ENCODE measurements around the gene RNF151. TPM values are rescaled to one million over a fixed set of nuclear protein-coding genes. Genes with fewer than 3 reads are reported as not detected.

Gene RNF151
- total and polyA plus RNA-seq, 2 of the 13 experiments (the other 11 are each of a cell fraction or from before 2014, with no cell fraction given): not detected

DNA sequence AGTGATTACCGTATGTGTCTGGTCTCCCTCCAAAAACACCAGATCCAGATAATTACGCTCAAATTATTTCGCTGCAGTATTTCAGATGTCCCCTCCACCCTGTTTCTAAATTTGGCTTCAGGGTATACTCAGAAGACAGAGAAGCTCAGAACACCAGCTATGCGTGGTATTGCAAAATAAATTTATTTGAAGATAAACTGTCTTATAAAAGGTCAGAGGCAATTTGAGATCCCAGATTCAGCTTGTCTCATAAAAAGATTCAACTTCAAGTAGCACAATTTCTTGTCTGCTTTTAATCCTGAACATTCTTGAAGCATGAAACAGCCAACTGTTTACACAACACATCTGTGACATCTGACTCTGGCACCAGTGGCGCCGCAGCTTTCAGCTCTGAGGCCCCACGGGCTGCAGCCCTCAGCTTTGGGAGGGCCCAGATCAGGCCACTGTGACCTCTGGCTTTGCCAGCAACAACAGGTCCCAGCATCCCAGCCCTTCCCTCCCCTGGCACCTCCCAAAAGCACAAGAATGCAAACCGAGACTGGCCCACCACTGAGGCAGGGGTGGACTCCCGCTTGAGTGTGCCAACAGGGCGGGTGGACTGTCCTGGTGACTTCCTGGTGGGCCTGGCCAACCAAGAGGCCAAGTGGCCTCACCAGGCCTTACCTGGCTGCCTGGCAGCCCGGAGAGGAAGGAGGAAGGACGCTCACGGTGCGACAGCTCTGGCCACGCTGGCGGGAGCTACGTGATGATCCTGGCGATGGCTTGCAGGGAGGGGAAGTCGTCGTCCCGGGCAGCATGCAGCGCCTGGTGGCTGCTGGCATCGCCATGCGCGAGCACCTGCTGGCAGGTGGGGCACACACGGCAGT is 31.1 kb downstream of the RNF151 start:
- POLR2A ChIA-PET: interaction anchor here (2.3 kb wide), 1 partner anchor 33 kb away, joined by 6 read pairs; the partner anchor contains the start of gene RPS2
- Histone ChIP-seq H3K27me3 (ENCODE audit: control insufficient read depth in 1 of 2, insufficient read depth in 2 of 2, low read length in 2 of 2) (no peaks in the 10 kb centered on the region), H3K9ac (ENCODE audit: insufficient read depth, low read depth, low read length) (no peak overlapping the region), H2AFZ (ENCODE audit: low read length) (no peak overlapping the region), H4K20me1 (ENCODE audit: insufficient read depth, low read length) (no peaks in the 10 kb centered on the region), H3K36me3 (replicated peaks in 1 of 2; ENCODE audit: control insufficient read depth in 1 of 2, insufficient read depth in 2 of 2, low read length in 2 of 2) (peaks cover 26 to 37% of the 10 kb centered on the region in 2 experiments), H3K79me2 (ENCODE audit: insufficient read depth, low read length) (no peaks in the 10 kb centered on the region), H3K4me3 (replicated peaks in 1 of 3; ENCODE audit: insufficient read depth in 1 of 3, low read depth in 2 of 3, low read length in 3 of 3) (no peak overlapping the region), H3K4me1 (ENCODE audit: insufficient read depth, low read length) (peaks cover 16% of the 10 kb centered on the region), H3K9me3 (ENCODE audit: low read length) (no peaks in the 10 kb centered on the region), H3K27ac (ENCODE audit: extremely low read length, insufficient read depth, low read length) (no peak overlapping the region), H3K4me2 (ENCODE audit: low read depth, low read length) (no peak overlapping the region)
- in situ Hi-C loops (cut with HindIII; ENCODE audit: extremely low pct_ligation_motif_present, low pct_unique_long_range_greater_than_20kb): no loop called here
- BruUV-seq (replicated peaks): TSS peak; percentile 40
- TF ChIP-seq HOXD1 (CRISPR knock-in tag; IDR thresholded peaks at IDR 0.05) (no peak), RBFOX2 (IDR thresholded peaks at IDR 0.05; ENCODE audit: low read depth, low read length) (peak; percentile 34; the same call in 1 of the 2 replicates), MEIS2 (CRISPR knock-in tag; IDR thresholded peaks at IDR 0.05) (no peak)
- TF ChIP-seq, protein P1, sequence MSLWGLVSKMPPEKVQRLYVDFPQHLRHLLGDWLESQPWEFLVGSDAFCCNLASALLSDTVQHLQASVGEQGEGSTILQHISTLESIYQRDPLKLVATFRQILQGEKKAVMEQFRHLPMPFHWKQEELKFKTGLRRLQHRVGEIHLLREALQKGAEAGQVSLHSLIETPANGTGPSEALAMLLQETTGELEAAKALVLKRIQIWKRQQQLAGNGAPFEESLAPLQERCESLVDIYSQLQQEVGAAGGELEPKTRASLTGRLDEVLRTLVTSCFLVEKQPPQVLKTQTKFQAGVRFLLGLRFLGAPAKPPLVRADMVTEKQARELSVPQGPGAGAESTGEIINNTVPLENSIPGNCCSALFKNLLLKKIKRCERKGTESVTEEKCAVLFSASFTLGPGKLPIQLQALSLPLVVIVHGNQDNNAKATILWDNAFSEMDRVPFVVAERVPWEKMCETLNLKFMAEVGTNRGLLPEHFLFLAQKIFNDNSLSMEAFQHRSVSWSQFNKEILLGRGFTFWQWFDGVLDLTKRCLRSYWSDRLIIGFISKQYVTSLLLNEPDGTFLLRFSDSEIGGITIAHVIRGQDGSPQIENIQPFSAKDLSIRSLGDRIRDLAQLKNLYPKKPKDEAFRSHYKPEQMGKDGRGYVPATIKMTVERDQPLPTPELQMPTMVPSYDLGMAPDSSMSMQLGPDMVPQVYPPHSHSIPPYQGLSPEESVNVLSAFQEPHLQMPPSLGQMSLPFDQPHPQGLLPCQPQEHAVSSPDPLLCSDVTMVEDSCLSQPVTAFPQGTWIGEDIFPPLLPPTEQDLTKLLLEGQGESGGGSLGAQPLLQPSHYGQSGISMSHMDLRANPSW (CRISPR knock-in tag; IDR thresholded peaks at IDR 0.05; ENCODE audit: borderline replicate concordance): no peak
- TF ChIP-seq, protein P2, sequence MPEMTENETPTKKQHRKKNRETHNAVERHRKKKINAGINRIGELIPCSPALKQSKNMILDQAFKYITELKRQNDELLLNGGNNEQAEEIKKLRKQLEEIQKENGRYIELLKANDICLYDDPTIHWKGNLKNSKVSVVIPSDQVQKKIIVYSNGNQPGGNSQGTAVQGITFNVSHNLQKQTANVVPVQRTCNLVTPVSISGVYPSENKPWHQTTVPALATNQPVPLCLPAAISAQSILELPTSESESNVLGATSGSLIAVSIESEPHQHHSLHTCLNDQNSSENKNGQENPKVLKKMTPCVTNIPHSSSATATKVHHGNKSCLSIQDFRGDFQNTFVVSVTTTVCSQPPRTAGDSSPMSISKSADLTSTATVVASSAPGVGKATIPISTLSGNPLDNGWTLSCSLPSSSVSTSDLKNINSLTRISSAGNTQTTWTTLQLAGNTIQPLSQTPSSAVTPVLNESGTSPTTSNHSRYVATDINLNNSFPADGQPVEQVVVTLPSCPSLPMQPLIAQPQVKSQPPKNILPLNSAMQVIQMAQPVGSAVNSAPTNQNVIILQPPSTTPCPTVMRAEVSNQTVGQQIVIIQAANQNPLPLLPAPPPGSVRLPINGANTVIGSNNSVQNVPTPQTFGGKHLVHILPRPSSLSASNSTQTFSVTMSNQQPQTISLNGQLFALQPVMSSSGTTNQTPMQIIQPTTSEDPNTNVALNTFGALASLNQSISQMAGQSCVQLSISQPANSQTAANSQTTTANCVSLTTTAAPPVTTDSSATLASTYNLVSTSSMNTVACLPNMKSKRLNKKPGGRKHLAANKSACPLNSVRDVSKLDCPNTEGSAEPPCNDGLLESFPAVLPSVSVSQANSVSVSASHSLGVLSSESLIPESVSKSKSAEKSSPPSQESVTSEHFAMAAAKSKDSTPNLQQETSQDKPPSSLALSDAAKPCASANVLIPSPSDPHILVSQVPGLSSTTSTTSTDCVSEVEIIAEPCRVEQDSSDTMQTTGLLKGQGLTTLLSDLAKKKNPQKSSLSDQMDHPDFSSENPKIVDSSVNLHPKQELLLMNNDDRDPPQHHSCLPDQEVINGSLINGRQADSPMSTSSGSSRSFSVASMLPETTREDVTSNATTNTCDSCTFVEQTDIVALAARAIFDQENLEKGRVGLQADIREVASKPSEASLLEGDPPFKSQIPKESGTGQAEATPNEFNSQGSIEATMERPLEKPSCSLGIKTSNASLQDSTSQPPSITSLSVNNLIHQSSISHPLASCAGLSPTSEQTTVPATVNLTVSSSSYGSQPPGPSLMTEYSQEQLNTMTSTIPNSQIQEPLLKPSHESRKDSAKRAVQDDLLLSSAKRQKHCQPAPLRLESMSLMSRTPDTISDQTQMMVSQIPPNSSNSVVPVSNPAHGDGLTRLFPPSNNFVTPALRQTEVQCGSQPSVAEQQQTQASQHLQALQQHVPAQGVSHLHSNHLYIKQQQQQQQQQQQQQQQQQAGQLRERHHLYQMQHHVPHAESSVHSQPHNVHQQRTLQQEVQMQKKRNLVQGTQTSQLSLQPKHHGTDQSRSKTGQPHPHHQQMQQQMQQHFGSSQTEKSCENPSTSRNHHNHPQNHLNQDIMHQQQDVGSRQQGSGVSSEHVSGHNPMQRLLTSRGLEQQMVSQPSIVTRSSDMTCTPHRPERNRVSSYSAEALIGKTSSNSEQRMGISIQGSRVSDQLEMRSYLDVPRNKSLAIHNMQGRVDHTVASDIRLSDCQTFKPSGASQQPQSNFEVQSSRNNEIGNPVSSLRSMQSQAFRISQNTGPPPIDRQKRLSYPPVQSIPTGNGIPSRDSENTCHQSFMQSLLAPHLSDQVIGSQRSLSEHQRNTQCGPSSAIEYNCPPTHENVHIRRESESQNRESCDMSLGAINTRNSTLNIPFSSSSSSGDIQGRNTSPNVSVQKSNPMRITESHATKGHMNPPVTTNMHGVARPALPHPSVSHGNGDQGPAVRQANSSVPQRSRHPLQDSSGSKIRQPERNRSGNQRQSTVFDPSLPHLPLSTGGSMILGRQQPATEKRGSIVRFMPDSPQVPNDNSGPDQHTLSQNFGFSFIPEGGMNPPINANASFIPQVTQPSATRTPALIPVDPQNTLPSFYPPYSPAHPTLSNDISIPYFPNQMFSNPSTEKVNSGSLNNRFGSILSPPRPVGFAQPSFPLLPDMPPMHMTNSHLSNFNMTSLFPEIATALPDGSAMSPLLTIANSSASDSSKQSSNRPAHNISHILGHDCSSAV (CRISPR knock-in tag; IDR thresholded peaks at IDR 0.05; ENCODE audit: borderline replicate concordance): no peak
- DNase-seq (ENCODE audit: low spot score) (no peak), FAIRE-seq (no peak), ATAC-seq (no peak)
- 97% methylated on average over 7 of the region's 26 CpGs for whole genome bisulfite sequencing (ENCODE audit: low lambda C conversion rate)
- CTCF ChIA-PET (ENCODE audit: low intra/inter-chr PET ratio, low total read pairs): no interaction called here
- intact Hi-C loops (cut with micrococcal nuclease; ENCODE audit: unreplicated experiment): no loop called here

All from HepG2 (cell line).